Heart left ventricle (tissue), 16 donors: Measurements from ENCODE around the gene PRDM10. TPM values are rescaled to one million over a fixed set of nuclear protein-coding genes. Genes with fewer than 3 reads are reported as not detected.

Experiments used
- ATAC-seq, 4 donors: fragments of 200-7000 bp; cut with Tn5 transposase; one replicate each; pipeline ENCODE4 v1.9.1; 2020 to 2022; ENCODE audit warnings: moderate library complexity in 4 of 4, mild to moderate bottlenecking in 3 of 4, moderate number of reproducible peaks in 1 of 4
- DNase-seq, 5 donors: peaks; one replicate each; pipeline ENCODE4 v3.0.0-alpha.2; 2020
- H3K27ac ChIP-seq, 12 donors: fragments of 200-600 bp; sonication (generic) in 4 of 12; one replicate each; pipeline versions ENCODE4 v1.5.0 to v1.8.0; 2016 to 2022; ENCODE audit warnings: mild to moderate bottlenecking in 2 of 12
- H3K27me3 ChIP-seq, 9 donors: fragments of 200-600 bp; sonication (generic) in 2 of 9; one replicate each; pipeline versions ENCODE4 v1.5.1 to v1.8.0; 2016 to 2022; ENCODE audit warnings: mild to moderate bottlenecking in 3 of 9
- H3K36me3 ChIP-seq, 9 donors: fragments of 200-600 bp; sonication (generic) in 2 of 9; one replicate each; pipeline versions ENCODE4 v1.5.0 to v1.8.0; 2018 to 2022; ENCODE audit warnings: mild to moderate bottlenecking in 2 of 9
- H3K4me1 ChIP-seq, 12 donors: fragments of 200-600 bp; sonication (generic) in 4 of 12; one replicate each; pipeline versions ENCODE4 v1.5.0 to v1.8.0; 2016 to 2022; ENCODE audit warnings: mild to moderate bottlenecking in 3 of 12
- H3K4me3 ChIP-seq, 12 donors: fragments of 200-600 bp; sonication (generic) in 4 of 12; one replicate each; pipeline versions ENCODE4 v1.5.0 to v1.8.0; 2017 to 2022; ENCODE audit warnings: mild to moderate bottlenecking in 9 of 12, moderate library complexity in 4 of 12
- H3K9me3 ChIP-seq, 12 donors: fragments of 200-600 bp; sonication (generic) in 4 of 12; one replicate each; pipeline versions ENCODE4 v1.5.0 to v1.8.0; 2016 to 2022; ENCODE audit warnings: mild to moderate bottlenecking in 1 of 12
- CTCF ChIP-seq, 12 donors: fragments of 200-600 bp; sonication (generic) in 4 of 12; IDR thresholded peaks; one replicate each; pipeline versions ENCODE4 v1.5.0 to v1.8.0; 2018 to 2022; ENCODE audit warnings: antibody characterized with exemption in 12 of 12, mild to moderate bottlenecking in 5 of 12
- POLR2A ChIP-seq, 2 donors: fragments of 450-650 bp; IDR thresholded peaks; one replicate each; pipeline ENCODE4 v1.6.1; 2017; ENCODE audit warnings: antibody characterized with exemption in 2 of 2, mild to moderate bottlenecking in 2 of 2, moderate library complexity in 2 of 2
- WGBS, 4 donors: extraction: QIAGEN DNeasy Blood & Tissue Kit in 2 of 4; methylation state at CpG; one replicate each; pipeline versions ENCODE4 v1.1.5 to v1.1.7; 2013 to 2018; 5-methylcytosine and 5-hydroxymethylcytosine counted together
- intact Hi-C, 10 donors: fragments of 100-400 bp; cut with DNase I; formaldehyde crosslinking; loops; one replicate each; pipeline versions ENCODE4 v1.11.1 to v1.14.2; 2022
- polyA plus RNA-seq, 2 donors: library from polyadenylated mRNA; stranded (reverse); fragments of 200-250 nt; gene quantifications; one replicate each; pipeline ENCODE4 v1.2.3, GENCODE V29; 2013
- total RNA-seq, 9 donors: library from RNA; depleted of rRNA in 2 of 9; stranded (reverse); fragments of >200 nt in 2 of 9; fragmentation: NEBNext Ultra II Directional in 3 of 9; extraction: Animal tissue kit (Norgen Biotek cat#: 25700) in 3 of 9; gene quantifications; one replicate each; pipeline versions ENCODE4 v1.1.0 to v1.2.4, GENCODE V29; 2016 to 2023
- donor health status: ischemic (EF 13 %, LVEDD 7.1; RV severe dilation, severe dysfunction).
- donor health status: healthy with polysubstance abuse.
- donor health status: DM: no; HTN: yes; CAD: no.
- donor health status: DM: no; HTN: no; CAD: no.
- donor health status: ischemic (EF 25% LVEDD 6.9; RV normal size, moderate dysfunction).
- donor health status: ischemic (EF 25% LVEDD 5.7; RV mildly dilated, moderate dysfunction).
- donor health status: healthy.
- donor health status: DM: yes; HTN: yes; CAD: no.
- donor health status: ischemic (EF 35%, LVEDD 5.7; RV mildly dilated, moderate dysfunction).
- donor health status: nonischemic (EF 11% LVEDD 7.7; RV severe dilation, severe dysfunction).
- donor health status: DM: yes; HTN: yes; CAD: no.
- donor health status: PGD.
- donor health status: ischemic (EF 29% LVEDD 5.4; RV normal size, mild dysfunction).
- donor health status: nonischemic (EF 23%, LVEDD 6.1; RV moderate dilation, normal function).

The PRDM10 gene
- total and polyA plus RNA-seq, 11 donors: 1.6 to 6.8 (median 4.4) TPM

GRCh38 chr11:130047141-130047540, 44.5 kb upstream of the PRDM10 start:
- 76 to 91% (median 83%) methylated on average over 1 of the region's 1 CpG for WGBS, 4 donors
- H3K27ac ChIP-seq: no peak overlapping the region

GRCh38 chr11:130043575-130043974, 40.9 kb upstream of the PRDM10 start:
- TF ChIP-seq CTCF (IDR thresholded peaks at IDR 0.05) (no peak), POLR2A (IDR thresholded peaks at IDR 0.05) (no peak)
- H3K9me3 ChIP-seq: no peaks in the 10 kb centered on the region
- intact Hi-C loops: no loop called here
- H3K4me1 ChIP-seq: peaks cover 0 to 18% (median 0%) of the 10 kb centered on the region in 12 donors
- ATAC-seq (peak in 2 of 4 donors; percentile 49 to 50), DNase-seq (peak in 2 of 5 donors; percentile 10 to 33)
- H3K27ac ChIP-seq: peak overlapping the region in 1 of 12 donors; percentile 84
- no peaks in the 10 kb centered on the region for H3K27me3 ChIP-seq
- no peaks in the 10 kb centered on the region for H3K36me3 ChIP-seq
- WGBS, 4 donors: 61 to 72% (median 66%) methylated on average over 5 of the region's 5 CpGs
- no peak overlapping the region for H3K4me3 ChIP-seq

More at GRCh38 chr11:130047141-130047540, 44.5 kb upstream of the PRDM10 start:
- no peak overlapping the region for H3K4me3 ChIP-seq
- intact Hi-C loops: no loop called here
- peaks cover 0 to 31% (median 0%) of the 10 kb centered on the region in 12 donors for H3K4me1 ChIP-seq
- no peak for ATAC-seq
- H3K9me3 ChIP-seq: no peaks in the 10 kb centered on the region
- no peaks in the 10 kb centered on the region for H3K36me3 ChIP-seq
- TF ChIP-seq POLR2A (IDR thresholded peaks at IDR 0.05): no peak
- H3K27me3 ChIP-seq: no peaks in the 10 kb centered on the region
- DNase-seq: no peak

GRCh38 chr11:130042093-130042591, 39.5 kb upstream of the PRDM10 start:
- ATAC-seq: peak in 3 of 4 donors; percentile 46 to 90 (median 49)
- no peaks in the 10 kb centered on the region for H3K27me3 ChIP-seq
- 71 to 85% (median 77%) methylated on average over 16 of the region's 16 CpGs for WGBS, 4 donors

GRCh38 chr11:130040281-130040940, 37.8 kb upstream of the PRDM10 start:
- Histone ChIP-seq H3K9me3 (no peaks in the 10 kb centered on the region), H3K36me3 (no peaks in the 10 kb centered on the region), H3K4me1 (peaks cover 0 to 18% (median 0%) of the 10 kb centered on the region in 12 donors), H3K27me3 (no peaks in the 10 kb centered on the region), H3K27ac (no peak overlapping the region), H3K4me3 (no peak overlapping the region)
- TF ChIP-seq CTCF (IDR thresholded peaks at IDR 0.05) (no peak), POLR2A (IDR thresholded peaks at IDR 0.05) (no peak)
- no peak for DNase-seq
- no peak for ATAC-seq
- intact Hi-C loops: no loop called here
- WGBS, 4 donors: 87 to 92% (median 90%) methylated on average over 43 to 49 of the region's 49 CpGs

More at GRCh38 chr11:130042093-130042591, 39.5 kb upstream of the PRDM10 start:
- no peak for TF ChIP-seq CTCF (IDR thresholded peaks at IDR 0.05)
- no peak for TF ChIP-seq POLR2A (IDR thresholded peaks at IDR 0.05)
- DNase-seq: no peak
- Histone ChIP-seq H3K27ac (no peak overlapping the region), H3K4me3 (no peak overlapping the region), H3K9me3 (no peaks in the 10 kb centered on the region), H3K4me1 (peaks cover 0 to 18% (median 0%) of the 10 kb centered on the region in 12 donors), H3K36me3 (no peaks in the 10 kb centered on the region)
- intact Hi-C loops: no loop called here
